NCI-H2227 treated with DMSO at 0.1 percent for 48 hours (cell line): ENCODE data around the gene RSPO3.

ENCODE experiments used
- DNase-seq: peaks from one replicate; lab custom pipeline; 2025; lab: John Stamatoyannopoulos, UW

The RSPO3 gene

DNA sequence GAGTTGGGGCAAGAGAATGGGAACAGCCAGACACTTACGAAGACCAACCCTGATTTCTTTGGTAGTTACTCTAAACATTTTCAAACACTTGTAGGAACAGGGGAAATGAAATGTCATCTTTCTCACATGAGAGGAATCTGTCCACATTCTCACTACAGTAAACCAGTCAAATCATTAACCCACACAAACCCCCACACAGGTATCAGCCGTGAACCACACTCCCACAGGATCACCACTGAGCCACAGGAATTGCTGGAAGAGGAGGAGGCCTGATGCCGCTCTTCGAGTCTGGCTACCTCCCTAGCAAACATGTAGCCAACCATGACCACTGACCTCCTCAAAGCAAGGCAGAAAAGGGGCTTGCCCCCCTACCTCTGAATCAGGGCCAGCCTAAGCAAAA lies 6.9 kb upstream of the RSPO3 start:
- no peak for DNase-seq

- DNase-seq, result no peak
Measured at GRCh38 chr6:127114214-127114760, 4.2 kb upstream of the RSPO3 start.

DNA sequence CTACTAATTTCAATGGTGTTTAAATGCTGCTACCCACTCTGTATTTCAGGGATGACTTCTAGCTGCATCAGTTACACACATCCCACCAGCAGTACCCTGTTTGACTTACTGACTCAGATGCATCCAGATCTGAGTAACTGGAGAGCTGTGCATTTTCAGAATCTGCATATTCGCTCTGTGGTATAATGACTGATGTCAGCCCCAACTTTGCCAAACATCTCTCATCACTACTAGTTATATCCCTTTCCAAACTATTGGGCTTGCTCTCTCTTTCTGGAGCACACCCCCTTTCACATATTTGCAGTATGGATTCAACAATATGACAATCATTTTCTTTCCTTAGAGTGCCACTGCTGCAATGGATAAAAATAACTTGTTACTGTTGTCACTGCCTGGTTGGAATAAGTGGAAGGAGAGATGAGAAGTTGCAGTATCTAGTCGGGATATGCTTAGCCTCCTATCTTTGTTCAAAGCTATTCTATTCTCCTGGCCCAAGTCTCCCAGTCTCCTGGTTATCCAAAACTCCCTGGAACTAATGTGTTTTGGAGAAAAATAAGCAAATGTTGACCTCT lies 3.3 kb upstream of the RSPO3 start:
- DNase-seq, result no peak

DNA sequence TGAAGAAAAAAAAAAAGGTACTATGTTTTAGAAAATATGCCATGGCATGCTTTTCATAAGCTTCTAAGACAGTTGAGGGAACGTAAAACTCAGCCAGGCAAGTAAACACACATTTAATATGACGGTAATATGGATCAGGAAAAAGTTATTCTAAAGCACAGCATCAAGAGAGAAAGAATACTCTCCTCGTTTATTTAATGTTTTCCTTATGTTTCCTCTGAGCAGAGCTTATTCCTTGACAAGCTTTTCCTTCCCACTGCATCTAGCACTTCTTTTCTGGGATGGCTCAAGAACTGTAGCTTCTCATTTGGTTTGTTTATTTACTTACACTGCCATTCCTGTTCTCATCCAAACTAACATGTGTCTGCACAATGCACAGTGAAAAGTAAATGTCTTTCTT lies 2.7 kb upstream of the RSPO3 start:
- no peak for DNase-seq

- DNase-seq, result no peak
Measured at GRCh38 chr6:127117979-127118297, 533 bp upstream of the RSPO3 start.

- no peak for DNase-seq
Measured at GRCh38 chr6:127119102-127120022, 891 bp downstream of the RSPO3 start.

DNA sequence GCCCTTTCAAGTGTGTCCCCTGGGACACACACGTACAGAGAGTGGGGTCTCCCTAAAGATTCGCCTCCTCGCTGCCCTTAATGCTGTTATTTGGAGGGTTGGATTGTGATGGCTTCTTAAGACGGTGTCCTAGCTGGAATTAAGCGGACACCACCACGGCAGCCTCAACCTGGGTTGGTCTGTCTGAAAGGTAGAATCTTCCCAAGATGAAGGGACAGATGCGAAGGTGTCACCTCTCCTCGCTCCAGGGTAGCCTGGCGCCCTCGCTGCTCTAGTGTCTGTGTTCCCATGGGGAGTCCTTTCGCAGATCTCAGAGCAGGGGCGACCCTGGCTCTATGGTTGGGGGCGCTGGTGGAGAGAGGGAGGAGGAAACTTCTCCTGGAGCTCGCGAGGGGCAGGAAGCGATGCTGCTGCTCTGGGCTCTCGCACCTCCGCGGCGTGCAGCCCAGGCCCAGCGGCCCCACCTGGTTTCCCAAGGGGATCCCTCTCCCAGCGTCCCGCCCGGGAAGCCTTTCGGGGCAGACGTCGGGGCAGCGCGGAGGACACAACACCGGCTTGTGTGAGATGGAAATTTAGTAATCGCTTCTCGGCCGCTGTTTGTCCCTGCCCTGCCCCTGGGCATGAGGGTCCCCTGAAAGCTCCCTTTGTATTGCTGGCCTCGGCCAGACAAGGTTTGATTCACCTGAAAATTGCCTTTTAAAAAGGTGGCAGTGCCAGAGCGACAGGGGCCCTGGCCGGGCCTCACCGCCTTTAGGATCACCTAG lies 1.7 kb downstream of the RSPO3 start:
- DNase-seq, result no peak

- DNase-seq, result peak; percentile 56
Measured at GRCh38 chr6:127120787-127121636, 2.5 kb downstream of the RSPO3 start.

DNA sequence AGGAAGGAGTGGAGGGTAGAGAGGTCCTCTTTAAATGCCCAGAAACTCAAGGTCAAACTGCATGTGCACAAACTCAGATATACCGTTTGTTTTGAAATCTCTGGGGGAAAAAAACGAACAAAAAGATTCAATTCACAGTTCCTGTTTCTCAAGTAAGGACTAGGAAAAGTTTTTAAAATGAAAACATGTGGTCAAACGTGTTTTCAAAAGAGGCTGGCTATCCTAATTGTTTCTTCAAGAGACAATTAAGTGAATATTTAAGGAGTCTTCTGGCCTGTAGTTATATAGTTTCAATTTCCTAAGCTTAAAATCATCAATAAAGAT lies 3.1 kb downstream of the RSPO3 start:
- no peak for DNase-seq

DNA sequence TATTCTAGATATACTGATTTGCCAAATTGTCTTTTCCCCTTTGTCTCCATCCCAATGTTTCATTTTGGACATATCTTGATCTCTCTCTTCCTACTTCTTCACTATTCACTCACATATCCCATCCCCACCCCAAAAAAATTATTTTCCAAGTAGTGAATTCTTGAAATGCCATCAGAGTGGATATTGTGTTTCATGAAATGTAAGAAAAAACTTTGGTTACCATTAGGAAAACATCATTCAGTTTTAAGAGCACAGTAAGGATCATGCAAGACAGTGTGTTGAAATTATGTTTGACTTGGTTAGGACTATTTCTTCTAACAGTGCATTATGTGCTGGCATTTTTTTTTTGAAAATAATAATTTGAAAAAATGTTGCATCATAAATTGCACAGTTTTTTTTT lies 5.7 kb downstream of the RSPO3 start:
- no peak for DNase-seq

- no peak for DNase-seq
Measured at GRCh38 chr6:127124680-127125079, 6.2 kb downstream of the RSPO3 start.

GRCh38 chr6:127128066-127128465 lies 9.6 kb downstream of the RSPO3 start:
- DNase-seq, result no peak

- DNase-seq, result no peak
Measured at GRCh38 chr6:127129251-127129650, 10.8 kb downstream of the RSPO3 start.

- no peak for DNase-seq
Measured at GRCh38 chr6:127131275-127131674, 12.8 kb downstream of the RSPO3 start.

DNA sequence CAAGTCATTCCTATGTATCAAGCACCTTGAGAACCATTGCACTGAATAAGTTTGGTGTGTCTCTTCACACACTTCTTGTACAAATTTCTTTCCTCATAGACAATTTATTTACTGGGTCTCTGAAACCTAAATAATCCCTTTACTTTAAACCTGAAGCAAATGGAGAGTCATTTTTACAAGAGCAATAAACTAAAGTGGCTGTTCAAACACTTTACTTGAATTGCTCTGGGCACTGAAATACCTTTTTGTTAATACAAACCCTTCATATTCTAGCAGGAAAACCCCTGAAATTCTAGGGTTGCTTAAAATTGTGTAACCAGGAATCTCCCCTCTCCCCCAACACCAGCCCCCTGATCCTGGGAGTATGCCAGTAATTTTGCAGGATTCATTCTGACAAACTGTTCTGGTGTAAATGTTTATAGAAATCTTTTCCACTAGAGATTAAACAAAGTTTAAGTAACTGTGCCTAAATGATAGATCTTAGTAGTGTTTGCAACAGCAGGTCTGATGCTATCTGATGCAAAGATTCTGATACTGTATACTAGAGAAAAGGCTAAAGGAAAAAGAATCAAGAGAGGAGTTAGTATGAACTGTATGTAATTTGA lies 13.4 kb downstream of the RSPO3 start:
- no peak for DNase-seq

DNA sequence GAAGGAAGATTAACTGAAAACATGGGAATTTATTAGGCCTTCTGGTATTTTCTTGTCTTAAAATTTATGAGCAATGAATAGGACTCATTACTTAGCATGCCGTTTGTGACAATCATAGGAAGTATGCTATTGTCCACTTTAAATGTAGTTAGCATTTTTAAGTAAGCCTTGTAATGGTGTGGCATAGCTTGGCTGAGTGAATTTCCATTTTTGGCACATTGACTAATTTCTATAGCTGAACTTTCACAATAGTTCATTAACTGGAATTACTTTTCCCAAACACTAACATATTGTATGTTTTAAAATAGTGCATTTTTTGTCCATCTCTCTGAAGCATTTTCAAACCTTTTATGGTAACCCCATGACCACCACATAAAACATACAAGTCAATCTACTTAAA lies 15.7 kb downstream of the RSPO3 start:
- DNase-seq, result no peak

DNA sequence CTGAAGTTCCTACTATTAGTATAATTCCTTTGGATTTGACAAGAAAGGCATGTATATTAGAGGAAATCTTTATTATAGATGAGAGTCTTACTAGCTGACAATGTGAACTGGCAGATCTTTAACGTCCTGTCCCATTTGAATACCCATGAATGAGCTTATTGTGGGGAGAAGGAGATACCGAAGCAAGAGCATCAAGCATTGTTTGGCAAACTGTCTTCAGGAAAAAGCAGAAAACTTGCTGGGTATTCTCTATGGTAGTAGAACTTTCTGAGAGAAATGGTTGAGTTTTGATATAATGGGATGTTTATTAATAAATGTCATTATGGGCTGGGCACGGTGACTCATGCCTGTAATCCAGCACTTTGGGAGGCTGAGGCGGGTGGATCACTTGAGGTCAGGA lies 18.3 kb downstream of the RSPO3 start:
- DNase-seq, result no peak

DNA sequence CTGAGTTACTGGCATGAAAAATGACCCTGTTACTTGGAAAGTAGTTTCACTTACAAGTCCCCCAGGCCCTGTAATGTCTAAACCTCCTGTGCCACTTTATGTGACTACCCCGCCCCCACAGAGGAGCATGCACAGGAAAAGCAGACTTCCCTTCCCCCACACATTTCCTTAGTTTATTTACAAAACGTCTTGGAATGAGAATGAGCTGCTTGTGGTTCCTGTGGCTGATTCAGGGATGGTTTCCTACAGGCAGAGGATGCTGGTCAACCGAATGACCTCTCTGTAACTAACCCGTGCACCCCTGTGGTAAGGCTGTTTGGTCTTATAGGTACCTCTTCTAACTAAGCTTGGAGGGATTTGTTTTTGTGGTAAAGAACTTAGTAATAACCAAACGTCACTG lies 28.5 kb downstream of the RSPO3 start:
- DNase-seq, result no peak

GRCh38 chr6:127147534-127147933 lies 29.1 kb downstream of the RSPO3 start:
- DNase-seq, result no peak

- DNase-seq, result no peak
Measured at GRCh38 chr6:127148511-127148910, 30.0 kb downstream of the RSPO3 start.

- no peak for DNase-seq
Measured at GRCh38 chr6:127154509-127154908, 36.0 kb downstream of the RSPO3 start.

- DNase-seq, result no peak
Measured at GRCh38 chr6:127160484-127160883, 42.0 kb downstream of the RSPO3 start.
